ENCODE data around the gene FAF1.

Gene FAF1

DNA sequence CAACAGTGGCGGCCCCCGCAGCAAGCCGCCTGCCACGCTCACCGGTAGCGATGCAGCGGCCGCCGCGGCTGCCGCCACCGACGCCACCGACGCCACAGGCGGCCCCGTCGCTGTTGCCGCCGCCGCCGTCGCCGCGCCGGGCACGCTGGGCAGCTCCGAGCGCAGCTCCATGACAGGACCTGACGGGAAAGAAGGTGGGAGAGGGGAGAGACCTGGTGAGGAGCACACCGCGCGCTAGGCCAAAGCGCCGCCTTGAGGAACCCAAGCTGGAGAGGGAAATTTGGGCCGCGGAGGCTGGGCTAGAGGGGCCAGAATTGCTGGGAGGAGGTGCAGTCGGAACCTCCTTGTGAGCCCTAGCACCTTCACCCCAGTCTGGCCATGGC, 538.7 kb downstream of the FAF1 start:
- no peak for TF ChIP-seq EP300 (IDR thresholded peaks at IDR 0.05; ENCODE audit: borderline replicate concordance)

DNA sequence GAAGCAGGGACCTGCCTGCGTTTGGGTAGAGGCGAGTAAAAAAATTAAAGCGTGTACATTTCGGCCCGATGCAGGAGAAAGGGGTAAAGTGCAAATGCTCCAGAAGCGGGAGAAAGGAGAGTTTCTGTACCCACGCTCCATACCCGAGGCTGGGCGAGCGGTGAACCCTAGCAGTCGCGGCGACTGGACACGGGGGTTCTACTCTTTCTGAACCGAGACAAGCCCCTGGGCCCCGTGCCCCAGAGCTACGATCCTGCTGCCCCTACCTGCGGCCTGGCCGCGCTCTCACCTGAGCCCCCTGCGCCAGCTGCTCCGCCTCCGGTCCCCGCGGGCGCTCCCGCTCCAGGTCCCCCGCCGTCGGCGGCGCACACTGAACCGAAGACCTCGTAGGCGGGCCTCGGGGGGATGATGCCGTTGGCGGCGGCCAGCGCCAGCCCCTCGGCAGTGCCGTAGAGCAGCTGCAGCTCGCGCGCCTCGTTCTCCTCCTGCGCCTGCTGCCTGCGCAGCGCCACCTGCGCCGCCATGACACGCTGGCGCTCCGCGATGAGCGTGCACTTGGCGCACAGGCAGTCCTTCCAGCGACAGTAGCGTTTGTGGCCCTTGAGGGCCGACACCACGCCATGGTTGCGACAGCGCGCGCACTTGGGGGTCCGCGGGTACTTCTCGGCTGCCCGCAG, 539.2 kb downstream of the FAF1 start:
- TF ChIP-seq FOXM1 (IDR thresholded peaks at IDR 0.05; ENCODE audit: borderline replicate concordance, low read depth): no peak
- no peak for TF ChIP-seq TCF12 (IDR thresholded peaks at IDR 0.05; ENCODE audit: low read depth)
- TF ChIP-seq CREB1 (IDR thresholded peaks at IDR 0.05; ENCODE audit: low read depth): no peak
- no peak for TF ChIP-seq EP300 (IDR thresholded peaks at IDR 0.05; ENCODE audit: borderline replicate concordance)
- TF ChIP-seq ZBTB7A (IDR thresholded peaks at IDR 0.05; ENCODE audit: low read depth): no peak
- TF ChIP-seq, protein P1, sequence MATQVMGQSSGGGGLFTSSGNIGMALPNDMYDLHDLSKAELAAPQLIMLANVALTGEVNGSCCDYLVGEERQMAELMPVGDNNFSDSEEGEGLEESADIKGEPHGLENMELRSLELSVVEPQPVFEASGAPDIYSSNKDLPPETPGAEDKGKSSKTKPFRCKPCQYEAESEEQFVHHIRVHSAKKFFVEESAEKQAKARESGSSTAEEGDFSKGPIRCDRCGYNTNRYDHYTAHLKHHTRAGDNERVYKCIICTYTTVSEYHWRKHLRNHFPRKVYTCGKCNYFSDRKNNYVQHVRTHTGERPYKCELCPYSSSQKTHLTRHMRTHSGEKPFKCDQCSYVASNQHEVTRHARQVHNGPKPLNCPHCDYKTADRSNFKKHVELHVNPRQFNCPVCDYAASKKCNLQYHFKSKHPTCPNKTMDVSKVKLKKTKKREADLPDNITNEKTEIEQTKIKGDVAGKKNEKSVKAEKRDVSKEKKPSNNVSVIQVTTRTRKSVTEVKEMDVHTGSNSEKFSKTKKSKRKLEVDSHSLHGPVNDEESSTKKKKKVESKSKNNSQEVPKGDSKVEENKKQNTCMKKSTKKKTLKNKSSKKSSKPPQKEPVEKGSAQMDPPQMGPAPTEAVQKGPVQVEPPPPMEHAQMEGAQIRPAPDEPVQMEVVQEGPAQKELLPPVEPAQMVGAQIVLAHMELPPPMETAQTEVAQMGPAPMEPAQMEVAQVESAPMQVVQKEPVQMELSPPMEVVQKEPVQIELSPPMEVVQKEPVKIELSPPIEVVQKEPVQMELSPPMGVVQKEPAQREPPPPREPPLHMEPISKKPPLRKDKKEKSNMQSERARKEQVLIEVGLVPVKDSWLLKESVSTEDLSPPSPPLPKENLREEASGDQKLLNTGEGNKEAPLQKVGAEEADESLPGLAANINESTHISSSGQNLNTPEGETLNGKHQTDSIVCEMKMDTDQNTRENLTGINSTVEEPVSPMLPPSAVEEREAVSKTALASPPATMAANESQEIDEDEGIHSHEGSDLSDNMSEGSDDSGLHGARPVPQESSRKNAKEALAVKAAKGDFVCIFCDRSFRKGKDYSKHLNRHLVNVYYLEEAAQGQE (IDR thresholded peaks at IDR 0.05; ENCODE audit: low read depth): no peak
- no peak for TF ChIP-seq TAF1 (IDR thresholded peaks at IDR 0.05; ENCODE audit: low read depth)
- TF ChIP-seq NFIC (IDR thresholded peaks at IDR 0.05): no peak

DNA sequence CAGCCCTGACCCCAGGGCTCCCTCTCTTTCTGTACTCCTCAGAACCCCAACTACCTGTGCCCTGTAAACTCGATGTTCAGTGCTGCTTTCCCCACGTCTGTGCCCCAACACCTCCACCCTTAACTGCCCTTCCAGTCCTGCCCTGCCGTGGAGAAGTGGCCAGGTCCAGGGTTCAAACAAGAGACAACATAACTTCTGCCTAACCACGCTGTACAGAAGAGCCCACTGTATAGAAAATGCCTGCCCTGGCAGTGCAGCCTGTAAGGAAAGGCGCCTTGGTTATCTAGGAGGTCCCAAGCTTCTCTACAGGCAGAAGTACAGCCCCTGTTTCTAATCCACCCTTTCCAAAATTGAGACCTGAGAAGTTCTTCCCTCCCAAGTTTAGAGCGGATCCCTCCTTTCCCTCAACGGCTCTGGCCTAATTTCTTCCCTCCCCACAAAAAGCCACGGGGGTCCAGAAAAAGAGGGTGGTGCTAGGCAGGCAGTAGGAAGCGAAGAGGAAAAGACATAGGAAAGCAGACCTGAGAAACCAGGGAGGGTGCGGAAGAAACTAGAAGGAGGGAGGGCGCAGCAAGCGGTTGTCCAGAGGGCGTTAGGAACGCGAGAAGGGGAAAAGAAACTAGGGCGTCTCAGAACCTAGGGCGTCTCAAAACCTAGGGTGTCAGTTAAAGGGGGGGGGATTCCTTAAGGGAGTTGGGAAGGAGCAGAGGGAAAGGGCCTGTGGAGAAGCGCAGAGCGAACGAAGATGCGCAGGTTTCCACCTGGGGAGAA, 540.0 kb downstream of the FAF1 start:
- no peak for TF ChIP-seq FOXM1 (IDR thresholded peaks at IDR 0.05; ENCODE audit: borderline replicate concordance, low read depth)
- no peak for TF ChIP-seq EP300 (IDR thresholded peaks at IDR 0.05; ENCODE audit: borderline replicate concordance)
- no peak for TF ChIP-seq NFIC (IDR thresholded peaks at IDR 0.05)
- TF ChIP-seq, protein P2, sequence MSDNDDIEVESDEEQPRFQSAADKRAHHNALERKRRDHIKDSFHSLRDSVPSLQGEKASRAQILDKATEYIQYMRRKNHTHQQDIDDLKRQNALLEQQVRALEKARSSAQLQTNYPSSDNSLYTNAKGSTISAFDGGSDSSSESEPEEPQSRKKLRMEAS (IDR thresholded peaks at IDR 0.05): no peak
- TF ChIP-seq YY1 (IDR thresholded peaks at IDR 0.05; ENCODE audit: low read depth): no peak
- no peak for TF ChIP-seq TAF1 (IDR thresholded peaks at IDR 0.05; ENCODE audit: low read depth)
- no peak for TF ChIP-seq RAD21 (IDR thresholded peaks at IDR 0.05; ENCODE audit: low read depth)
- TF ChIP-seq ZBTB7A (IDR thresholded peaks at IDR 0.05; ENCODE audit: low read depth): no peak
- TF ChIP-seq EGR1 (IDR thresholded peaks at IDR 0.05): no peak
- TF ChIP-seq TEAD4 (IDR thresholded peaks at IDR 0.05): no peak
- no peak for TF ChIP-seq CREB1 (IDR thresholded peaks at IDR 0.05; ENCODE audit: low read depth)
- TF ChIP-seq, protein P3, sequence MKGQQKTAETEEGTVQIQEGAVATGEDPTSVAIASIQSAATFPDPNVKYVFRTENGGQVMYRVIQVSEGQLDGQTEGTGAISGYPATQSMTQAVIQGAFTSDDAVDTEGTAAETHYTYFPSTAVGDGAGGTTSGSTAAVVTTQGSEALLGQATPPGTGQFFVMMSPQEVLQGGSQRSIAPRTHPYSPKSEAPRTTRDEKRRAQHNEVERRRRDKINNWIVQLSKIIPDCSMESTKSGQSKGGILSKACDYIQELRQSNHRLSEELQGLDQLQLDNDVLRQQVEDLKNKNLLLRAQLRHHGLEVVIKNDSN (IDR thresholded peaks at IDR 0.05): no peak
- TF ChIP-seq, protein P1 (IDR thresholded peaks at IDR 0.05; ENCODE audit: low read depth): no peak
- TF ChIP-seq TCF12 (IDR thresholded peaks at IDR 0.05; ENCODE audit: low read depth): no peak
- TF ChIP-seq CEBPB (IDR thresholded peaks at IDR 0.05): no peak

DNA sequence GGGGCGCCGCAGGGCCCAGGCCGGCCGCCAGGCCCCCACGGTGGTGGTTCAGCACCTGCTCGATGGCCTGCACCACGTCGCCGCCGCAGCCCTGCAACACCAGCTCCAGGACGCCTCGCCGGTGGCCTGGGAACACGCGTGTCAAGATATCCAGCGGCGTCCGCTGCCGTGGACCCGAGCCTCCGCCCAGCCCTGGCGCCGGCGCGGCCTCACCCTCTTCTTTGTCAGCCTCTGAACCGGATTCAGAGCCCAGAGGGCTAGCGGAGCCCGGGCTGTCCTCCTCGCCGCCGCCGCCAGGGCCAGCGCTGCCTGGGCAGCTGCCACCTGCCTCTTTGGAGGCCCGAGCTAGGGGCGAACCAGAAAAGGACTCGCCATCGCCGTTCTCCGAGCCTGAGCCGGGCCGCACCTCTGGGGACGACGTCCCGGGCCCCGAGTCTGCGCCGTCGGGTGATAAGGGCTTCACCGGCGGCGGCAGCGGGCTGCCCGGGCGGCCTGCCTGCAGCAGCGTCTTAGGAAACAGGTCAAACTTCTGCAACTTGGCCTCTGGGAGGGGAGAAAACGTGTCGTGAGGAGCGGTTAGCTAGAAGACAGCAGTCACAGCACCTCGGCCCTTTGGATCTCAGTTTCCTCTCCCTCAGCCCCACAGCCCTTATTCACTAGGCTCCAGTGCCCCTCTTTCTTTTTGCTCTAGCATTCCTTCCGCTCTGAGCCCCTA, 540.7 kb downstream of the FAF1 start:
- TF ChIP-seq YY1 (IDR thresholded peaks at IDR 0.05; ENCODE audit: low read depth) (no peak), ZBTB7A (IDR thresholded peaks at IDR 0.05; ENCODE audit: low read depth) (no peak), EP300 (IDR thresholded peaks at IDR 0.05; ENCODE audit: borderline replicate concordance) (no peak), RAD21 (IDR thresholded peaks at IDR 0.05; ENCODE audit: low read depth) (no peak)
- TF ChIP-seq, protein P3 (IDR thresholded peaks at IDR 0.05): no peak
- TF ChIP-seq, protein P2 (IDR thresholded peaks at IDR 0.05): no peak

DNA sequence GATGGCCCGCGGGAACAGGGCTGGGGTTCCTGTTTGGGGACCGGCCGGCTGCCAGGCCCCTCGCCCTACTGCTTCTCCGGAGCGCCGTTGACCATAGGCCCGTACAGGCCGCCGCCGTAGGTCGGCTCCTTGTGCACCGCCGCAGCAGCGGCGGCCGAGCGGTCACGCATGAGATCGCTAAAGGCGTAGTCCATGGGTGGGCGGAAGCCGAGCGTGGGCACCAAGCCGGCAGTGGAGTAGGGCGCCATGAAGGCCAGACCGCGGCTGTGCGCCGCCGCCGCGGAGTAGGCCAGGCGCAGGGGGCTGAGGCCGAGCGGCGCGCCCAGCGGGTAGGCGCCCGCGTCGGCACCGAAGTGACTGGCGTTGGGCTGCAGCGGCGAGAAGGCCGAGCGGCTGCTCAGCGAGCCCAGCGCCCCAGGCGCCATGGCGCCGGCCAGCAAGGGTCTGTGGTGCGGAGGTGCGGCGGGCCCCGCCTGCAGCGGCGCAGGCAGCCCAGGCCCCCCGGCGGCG, 541.4 kb downstream of the FAF1 start:
- TF ChIP-seq EGR1 (IDR thresholded peaks at IDR 0.05): no peak
- TF ChIP-seq CREB1 (IDR thresholded peaks at IDR 0.05; ENCODE audit: low read depth): no peak
- TF ChIP-seq, protein P2 (IDR thresholded peaks at IDR 0.05): no peak
- TF ChIP-seq, protein P1 (IDR thresholded peaks at IDR 0.05; ENCODE audit: low read depth): no peak
- no peak for TF ChIP-seq YY1 (IDR thresholded peaks at IDR 0.05; ENCODE audit: low read depth)
- TF ChIP-seq TCF12 (IDR thresholded peaks at IDR 0.05; ENCODE audit: low read depth): no peak
- TF ChIP-seq TAF1 (IDR thresholded peaks at IDR 0.05; ENCODE audit: low read depth): no peak
- TF ChIP-seq ZBTB7A (IDR thresholded peaks at IDR 0.05; ENCODE audit: low read depth): no peak
- TF ChIP-seq CEBPB (IDR thresholded peaks at IDR 0.05): no peak
- no peak for TF ChIP-seq TEAD4 (IDR thresholded peaks at IDR 0.05)
- no peak for TF ChIP-seq EP300 (IDR thresholded peaks at IDR 0.05; ENCODE audit: borderline replicate concordance)
- no peak for TF ChIP-seq FOXM1 (IDR thresholded peaks at IDR 0.05; ENCODE audit: borderline replicate concordance, low read depth)
- no peak for TF ChIP-seq NFIC (IDR thresholded peaks at IDR 0.05)
- TF ChIP-seq, protein P3 (IDR thresholded peaks at IDR 0.05): no peak
- TF ChIP-seq RAD21 (IDR thresholded peaks at IDR 0.05; ENCODE audit: low read depth): no peak
